Left lung (tissue), 10 donors: ENCODE results near the gene PUSL1. TPM values are rescaled to one million over a fixed set of nuclear protein-coding genes. Genes with fewer than 3 reads are reported as not detected.

Source experiments
- ATAC-seq: fragments of 200-7000 bp; cut with Tn5 transposase; one replicate; pipeline ENCODE4 v1.9.1; 2020; ENCODE audit warnings: moderate library complexity
- DNase-seq, 4 donors: peaks; one replicate each; pipeline ENCODE4 v3.0.0-alpha.2; 2013 to 2020
- H3K27ac ChIP-seq, 2 donors: fragments of 200-600 bp; sonication (generic) in 1 of 2; one replicate each; pipeline versions ENCODE4 v1.5.0 to v1.8.0; 2020 to 2021
- H3K27me3 ChIP-seq, 2 donors: fragments of 200-600 bp; sonication (generic) in 1 of 2; one replicate each; pipeline versions ENCODE4 v1.5.0 to v1.8.0; 2020 to 2021
- H3K36me3 ChIP-seq, 2 donors: fragments of 200-600 bp; sonication (generic) in 1 of 2; one replicate each; pipeline versions ENCODE4 v1.5.0 to v1.8.0; 2020 to 2021
- H3K4me1 ChIP-seq, 2 donors: fragments of 200-600 bp; one replicate each; pipeline ENCODE4 v1.8.0; 2021
- H3K4me3 ChIP-seq, 2 donors: fragments of 200-600 bp; sonication (generic) in 1 of 2; one replicate each; pipeline versions ENCODE4 v1.5.0 to v1.8.0; 2020 to 2021; ENCODE audit warnings: mild to moderate bottlenecking in 1 of 2
- H3K9me3 ChIP-seq, 2 donors: fragments of 200-600 bp; sonication (generic) in 1 of 2; one replicate each; pipeline versions ENCODE4 v1.5.0 to v1.8.0; 2020 to 2021
- CTCF ChIP-seq, 2 donors: fragments of 200-600 bp; sonication (generic) in 1 of 2; IDR thresholded peaks; one replicate each; pipeline versions ENCODE4 v1.5.0 to v1.8.0; 2021; ENCODE audit warnings: antibody characterized with exemption in 2 of 2
- intact Hi-C, 2 donors: fragments of 100-400 bp; cut with DNase I; formaldehyde crosslinking; loops; one replicate each; pipeline versions ENCODE4 v1.11.2 to v1.14.2; 2022
- polyA plus RNA-seq, 6 donors: library from polyadenylated mRNA; unstranded; fragments of 120-200 nt; gene quantifications; one replicate each; pipeline ENCODE4 v1.2.1, GENCODE V29; 2013; ENCODE audit not compliant: insufficient read length in 6 of 6
- total RNA-seq, 2 donors: library from RNA; stranded (reverse); fragmentation: NEBNext Ultra II Directional; extraction: Animal tissue kit (Norgen Biotek cat#: 25700); gene quantifications; one replicate each; pipeline ENCODE4 v1.2.1, GENCODE V29; 2021
- donor health status: DM: no; HTN: yes; CAD: no.
- donor health status: DM: no; HTN: no; CAD: no.

The PUSL1 gene
- total and polyA plus RNA-seq, 8 donors = 4.3 to 18.3 (median 8.7) TPM

GRCh38 chr1:1287288-1288110 is 20.9 kb upstream of the PUSL1 start:
- DNase-seq = peak in 1 of 4 donors; percentile 76
- ATAC-seq = no peak
- Histone ChIP-seq H3K27me3 (peaks cover 8 to 43% of the 10 kb centered on the region in 2 donors), H3K9me3 (no peaks in the 10 kb centered on the region), H3K27ac (no peak overlapping the region), H3K36me3 (no peaks in the 10 kb centered on the region), H3K4me3 (no peak overlapping the region), H3K4me1 (no peaks in the 10 kb centered on the region)
- TF ChIP-seq CTCF (IDR thresholded peaks at IDR 0.05) = no peak
- intact Hi-C loops = no loop called here

GRCh38 chr1:1290238-1290731 is 18.1 kb upstream of the PUSL1 start:
- peak; percentile 46 to 76 for TF ChIP-seq CTCF (IDR thresholded peaks at IDR 0.05)
- peaks cover 8 to 28% of the 10 kb centered on the region in 2 donors for H3K27me3 ChIP-seq
- intact Hi-C loops = loop anchor here in 1 of 2 donors (10.0 kb wide), 1 partner anchor 165 kb away; no protein-coding TSS in a partner anchor
- no peaks in the 10 kb centered on the region for H3K4me1 ChIP-seq
- no peak overlapping the region for H3K27ac ChIP-seq
- no peak overlapping the region for H3K4me3 ChIP-seq
- H3K9me3 ChIP-seq = no peaks in the 10 kb centered on the region
- DNase-seq = no peak
- H3K36me3 ChIP-seq = peaks cover 0 to 27% of the 10 kb centered on the region in 2 donors
- peak; percentile 69 for ATAC-seq

GRCh38 chr1:1291023-1291528 is 17.3 kb upstream of the PUSL1 start:
- Histone ChIP-seq H3K27ac (no peak overlapping the region), H3K4me3 (no peak overlapping the region), H3K36me3 (peaks cover 0 to 34% of the 10 kb centered on the region in 2 donors), H3K9me3 (no peaks in the 10 kb centered on the region), H3K4me1 (no peaks in the 10 kb centered on the region), H3K27me3 (peaks cover 8 to 20% of the 10 kb centered on the region in 2 donors)
- ATAC-seq (peak; percentile 3), DNase-seq (no peak)
- intact Hi-C loops = loop anchor here in 1 of 2 donors (10.0 kb wide), 1 partner anchor 166 kb away; no protein-coding TSS in a partner anchor
- no peak for TF ChIP-seq CTCF (IDR thresholded peaks at IDR 0.05)

GRCh38 chr1:1291548-1292441 is 16.6 kb upstream of the PUSL1 start:
- Histone ChIP-seq H3K4me1 (no peaks in the 10 kb centered on the region), H3K9me3 (no peaks in the 10 kb centered on the region), H3K4me3 (no peak overlapping the region), H3K27ac (no peak overlapping the region), H3K27me3 (peaks cover under 1 to 12% of the 10 kb centered on the region in 2 donors), H3K36me3 (peaks cover 0 to 42% of the 10 kb centered on the region in 2 donors)
- ATAC-seq = peak; percentile 86
- TF ChIP-seq CTCF (IDR thresholded peaks at IDR 0.05) = peak; percentile 53 to 75
- intact Hi-C loops = loop anchor here in 1 of 2 donors (10.0 kb wide), 1 partner anchor 167 kb away; no protein-coding TSS in a partner anchor
- peak in 3 of 4 donors; percentile 39 to 76 (median 65) for DNase-seq
